Measurements from ENCODE around the gene SERGEF. TPM values are rescaled to one million over a fixed set of nuclear protein-coding genes. Genes with fewer than 3 reads are reported as not detected.

Gene SERGEF
- total and polyA plus RNA-seq, 4 donors: 12.0 to 17.9 (median 13.4) TPM

- Histone ChIP-seq H3K4me3 (ENCODE audit: low read depth in 1 of 3, low read length in 3 of 3) (no peak overlapping the region), H3K27me3 (ENCODE audit: control insufficient read depth in 4 of 4, insufficient read depth in 4 of 4, low read length in 3 of 4) (peaks cover 0 to 7% (median 0%) of the 10 kb centered on the region in 4 donors), H3K27ac (ENCODE audit: low read depth in 1 of 2, low read length in 2 of 2) (no peak overlapping the region), H3K36me3 (ENCODE audit: control insufficient read depth in 4 of 4, insufficient read depth in 3 of 4, low read depth in 1 of 4, low read length in 3 of 4) (no peaks in the 10 kb centered on the region), H3K4me1 (ENCODE audit: control insufficient read depth in 4 of 4, insufficient read depth in 4 of 4, low read length in 3 of 4) (no peaks in the 10 kb centered on the region), H3K9ac (ENCODE audit: low read depth in 1 of 2, low read length in 2 of 2) (no peak overlapping the region), H3K9me3 (ENCODE audit: control insufficient read depth in 4 of 4, low read length in 3 of 4) (no peaks in the 10 kb centered on the region)
- DNase-seq (ENCODE audit: low spot score): no peak
- TF ChIP-seq HNF4A (conservative IDR thresholded peaks at IDR 0.05) (peak in 1 of 2 donors; percentile 4), YY1 (IDR thresholded peaks at IDR 0.05) (no peak)
- WGBS: 71% methylated on average over 7 of the region's 7 CpGs
Measured at GRCh38 chr11:17740649-17741235, 272.1 kb downstream of the SERGEF start.

- no peaks in the 10 kb centered on the region for H3K9me3 ChIP-seq (ENCODE audit: control insufficient read depth in 4 of 4, low read length in 3 of 4)
- no peak overlapping the region for H3K4me3 ChIP-seq (ENCODE audit: low read depth in 1 of 3, low read length in 3 of 3)
- H3K27ac ChIP-seq (ENCODE audit: low read depth in 1 of 2, low read length in 2 of 2): no peak overlapping the region
- no peak for DNase-seq (ENCODE audit: low spot score)
- H3K4me1 ChIP-seq (ENCODE audit: control insufficient read depth in 4 of 4, insufficient read depth in 4 of 4, low read length in 3 of 4): peaks cover 4 to 5% (median 4%) of the 10 kb centered on the region in 4 donors
- TF ChIP-seq EGR1 (IDR thresholded peaks at IDR 0.05; ENCODE audit: low read depth in 2 of 2) (no peak), HNF4A (conservative IDR thresholded peaks at IDR 0.05) (no peak), MAX (IDR thresholded peaks at IDR 0.05) (no peak), NR2F2 (IDR thresholded peaks at IDR 0.05) (no peak), RXRA (IDR thresholded peaks at IDR 0.05) (no peak), FOXA2 (IDR thresholded peaks at IDR 0.05) (no peak), REST (IDR thresholded peaks at IDR 0.05) (no peak), ATF3 (IDR thresholded peaks at IDR 0.05) (no peak), HNF4G (IDR thresholded peaks at IDR 0.05) (no peak), ZBTB33 (IDR thresholded peaks at IDR 0.05) (no peak), RAD21 (IDR thresholded peaks at IDR 0.05) (no peak), CTCF (IDR thresholded peaks at IDR 0.05; ENCODE audit: low read depth, low read length, missing input control) (no peak), TAF1 (conservative IDR thresholded peaks at IDR 0.05) (no peak), JUND (IDR thresholded peaks at IDR 0.05) (no peak), YY1 (IDR thresholded peaks at IDR 0.05) (no peak), GABPA (IDR thresholded peaks at IDR 0.05 in 1 of 2, conservative IDR thresholded peaks at IDR 0.05 in 1 of 2) (no peak), FOXA1 (IDR thresholded peaks at IDR 0.05) (no peak), SP1 (IDR thresholded peaks at IDR 0.05) (no peak)
- peaks cover 0 to 7% (median 0%) of the 10 kb centered on the region in 4 donors for H3K27me3 ChIP-seq (ENCODE audit: control insufficient read depth in 4 of 4, insufficient read depth in 4 of 4, low read length in 3 of 4)
- no peak overlapping the region for H3K9ac ChIP-seq (ENCODE audit: low read depth in 1 of 2, low read length in 2 of 2)
- WGBS: 68% methylated on average over 6 of the region's 6 CpGs
- no peaks in the 10 kb centered on the region for H3K36me3 ChIP-seq (ENCODE audit: control insufficient read depth in 4 of 4, insufficient read depth in 3 of 4, low read depth in 1 of 4, low read length in 3 of 4)
Measured at GRCh38 chr11:17739945-17740338, 272.9 kb downstream of the SERGEF start.
